ENCODE results near the gene ACAD8.

The ACAD8 gene

GRCh38 chr11:134293119-134294113 lies 40.0 kb downstream of the ACAD8 start:
- DNase-seq: no peak

GRCh38 chr11:134294664-134295063 lies 41.3 kb downstream of the ACAD8 start:
- DNase-seq: no peak

- no peak for DNase-seq
These were observed 58.9 kb downstream of the ACAD8 start for GRCh38 chr11:134312223-134312622.

GRCh38 chr11:134312807-134313206 lies 59.4 kb downstream of the ACAD8 start:
- no peak for DNase-seq

GRCh38 chr11:134313379-134313778 lies 60.0 kb downstream of the ACAD8 start:
- DNase-seq: no peak

GRCh38 chr11:134313821-134314607 lies 60.6 kb downstream of the ACAD8 start:
- no peak for DNase-seq

All from femur (tissue), 1 donor.